DMS 273 (cell line): Measurements from ENCODE around the gene MALAT1.

Experiments
- DNase-seq: peaks from one replicate; lab custom pipeline; 2025; ENCODE audit not compliant: unreplicated experiment; lab: John Stamatoyannopoulos, UW

MALAT1 gene

GRCh38 chr11:65478388-65479183 is 20.3 kb upstream of the MALAT1 start:
- no peak for DNase-seq

GRCh38 chr11:65479184-65480145 is 19.4 kb upstream of the MALAT1 start:
- peak; percentile 90 for DNase-seq

- no peak for DNase-seq
These were observed 16.5 kb upstream of the MALAT1 start for GRCh38 chr11:65482306-65482850.

GRCh38 chr11:65485920-65486219 is 13.0 kb upstream of the MALAT1 start:
- DNase-seq = no peak

GRCh38 chr11:65486570-65487466 is 12.0 kb upstream of the MALAT1 start:
- DNase-seq = no peak

GRCh38 chr11:65487467-65488272 is 11.2 kb upstream of the MALAT1 start:
- peak; percentile 99 for DNase-seq

- DNase-seq = no peak
These were observed 10.4 kb upstream of the MALAT1 start for GRCh38 chr11:65488273-65489034.

- no peak for DNase-seq
These were observed 9.7 kb upstream of the MALAT1 start for GRCh38 chr11:65489035-65489705.

- DNase-seq = peak; percentile 75
These were observed 9.0 kb upstream of the MALAT1 start for GRCh38 chr11:65489706-65490320.

GRCh38 chr11:65491163-65491465 is 7.7 kb upstream of the MALAT1 start:
- no peak for DNase-seq

GRCh38 chr11:65491614-65492386 is 7.0 kb upstream of the MALAT1 start:
- DNase-seq = no peak

GRCh38 chr11:65492387-65492636 is 6.5 kb upstream of the MALAT1 start:
- no peak for DNase-seq

GRCh38 chr11:65492637-65493366 is 6.0 kb upstream of the MALAT1 start:
- DNase-seq = peak; percentile 85

- DNase-seq = no peak
These were observed 5.3 kb upstream of the MALAT1 start for GRCh38 chr11:65493367-65494176.

GRCh38 chr11:65496304-65497140 is 2.3 kb upstream of the MALAT1 start:
- no peak for DNase-seq
